Neural progenitor cell (in vitro differentiated cells): Measurements from ENCODE around the gene MGAM2. TPM values are rescaled to one million over a fixed set of nuclear protein-coding genes. Genes with fewer than 3 reads are reported as not detected.

Experiments
- DNase-seq: peaks from one replicate; pipeline ENCODE4 v3.0.0-alpha.2; 2016; ENCODE audit warnings: low spot score
- H2AFZ ChIP-seq: fragments of 200-600 bp; sonication (generic); replicated peaks from 2 replicates; pipeline ENCODE4 v1.6.1; 2016; ENCODE audit warnings: antibody characterized with exemption
- H3F3A ChIP-seq: fragments of 200-600 bp; sonication (generic); 2 replicates; pipeline ENCODE4 v1.6.1; 2016; ENCODE audit warnings: antibody characterized with exemption, low read depth
- H3K27ac ChIP-seq: fragments of 200-600 bp; sonication (generic); 2 replicates; pipeline ENCODE4 v1.5.1; 2016; ENCODE audit warnings: mild to moderate bottlenecking
- H3K27me3 ChIP-seq: fragments of 200-600 bp; sonication (generic); 2 replicates; pipeline ENCODE4 v1.6.1; 2016; ENCODE audit warnings: mild to moderate bottlenecking, moderate library complexity
- H3K36me3 ChIP-seq: fragments of 200-600 bp; sonication (generic); 2 replicates; pipeline ENCODE4 v1.5.1; 2016
- H3K4me1 ChIP-seq: fragments of 200-600 bp; sonication (generic); 2 replicates; pipeline ENCODE4 v1.6.1; 2016; ENCODE audit warnings: mixed run types
- H3K4me2 ChIP-seq: fragments of 200-600 bp; sonication (generic); 2 replicates; pipeline ENCODE4 v1.6.1; 2016
- H3K4me3 ChIP-seq: fragments of 200-600 bp; sonication (generic); 2 replicates; pipeline ENCODE4 v1.5.1; 2016
- H3K79me2 ChIP-seq: fragments of 200-600 bp; sonication (generic); 2 replicates; pipeline ENCODE4 v1.6.1; 2016; ENCODE audit warnings: low read depth
- H3K9ac ChIP-seq: fragments of 200-600 bp; sonication (generic); 2 replicates; pipeline ENCODE4 v1.6.1; 2016
- H3K9me3 ChIP-seq: fragments of 200-600 bp; sonication (generic); 2 replicates; pipeline ENCODE4 v1.5.1; 2016; ENCODE audit warnings: low read depth
- H4K20me1 ChIP-seq: fragments of 200-600 bp; sonication (generic); 2 replicates; pipeline ENCODE4 v1.6.1; 2016; ENCODE audit warnings: low read depth
- H3K27ac Mint-ChIP-seq: 3 replicates; pipeline ENCODE4 v1.8.0; 2021; ENCODE audit warnings: mixed read lengths
- H3K27me3 Mint-ChIP-seq: 2 replicates; pipeline ENCODE4 v1.8.0; 2022; ENCODE audit warnings: low read depth, mild to moderate bottlenecking, inconsistent platforms, moderate library complexity, mixed read lengths; ENCODE audit not compliant: insufficient read depth
- H3K36me3 Mint-ChIP-seq: 3 replicates; pipeline ENCODE4 v1.8.0; 2021; ENCODE audit warnings: mixed read lengths
- H3K4me1 Mint-ChIP-seq: 3 replicates; pipeline ENCODE4 v1.8.0; 2021; ENCODE audit warnings: mixed read lengths
- H3K4me3 Mint-ChIP-seq: 3 replicates; pipeline ENCODE4 v1.8.0; 2021; ENCODE audit warnings: mild to moderate bottlenecking, moderate library complexity, mixed read lengths
- H3K9me3 Mint-ChIP-seq: 3 replicates; pipeline ENCODE4 v1.8.0; 2020; ENCODE audit warnings: mixed read lengths
- CTCF ChIP-seq: fragments of 200-600 bp; sonication (generic); IDR thresholded peaks from 2 replicates; pipeline ENCODE4 v1.5.1; 2017; ENCODE audit warnings: antibody characterized with exemption, mild to moderate bottlenecking
- EZH2 ChIP-seq: fragments of 200-600 bp; sonication (generic); IDR thresholded peaks from 2 replicates; pipeline ENCODE4 v1.6.1; 2017; ENCODE audit warnings: antibody characterized with exemption, mild to moderate bottlenecking, moderate library complexity
- EZH2phosphoT487 ChIP-seq: fragments of 200-600 bp; sonication (generic); IDR thresholded peaks from 2 replicates; pipeline ENCODE4 v1.6.1; 2017; ENCODE audit warnings: antibody characterized with exemption
- total RNA-seq: library from RNA; depleted of rRNA; stranded (reverse); fragments of >200 nt; gene quantifications from 2 replicates; pipeline ENCODE4 v1.2.3, GENCODE V29; 2015; ENCODE audit warnings: low replicate concordance

Gene MGAM2
- total RNA-seq, 1 donor from 2014 or later, result 0.04 TPM

- no peak overlapping the region for H3K27ac Mint-ChIP-seq
- H2AFZ ChIP-seq, result no peak overlapping the region
Measured at GRCh38 chr7:142138996-142139395, 27.5 kb downstream of the MGAM2 start.

GRCh38 chr7:142139597-142140400 lies 28.3 kb downstream of the MGAM2 start:
- Mint-ChIP-seq H3K36me3 (no peaks in the 10 kb centered on the region), H3K27ac (no peak overlapping the region), H3K27me3 (peaks cover 2% of the 10 kb centered on the region), H3K9me3 (no peaks in the 10 kb centered on the region), H3K4me1 (no peaks in the 10 kb centered on the region), H3K4me3 (no peak overlapping the region)
- no peak overlapping the region for H3K4me3 ChIP-seq
- no peak overlapping the region for H3K27ac ChIP-seq
- H2AFZ ChIP-seq, result no peak overlapping the region
- DNase-seq, result no peak
- no peaks in the 10 kb centered on the region for H3K36me3 ChIP-seq
- no peaks in the 10 kb centered on the region for H3K27me3 ChIP-seq
- no peaks in the 10 kb centered on the region for H3K79me2 ChIP-seq
- TF ChIP-seq EZH2phosphoT487 (no peak), CTCF (no peak), EZH2 (no peak)
- no peak overlapping the region for H3K4me2 ChIP-seq
- H3F3A ChIP-seq, result no peaks in the 10 kb centered on the region
- no peak overlapping the region for H3K9ac ChIP-seq
- H3K4me1 ChIP-seq, result no peaks in the 10 kb centered on the region
- H4K20me1 ChIP-seq, result no peaks in the 10 kb centered on the region
- no peaks in the 10 kb centered on the region for H3K9me3 ChIP-seq

More at GRCh38 chr7:142138996-142139395, 27.5 kb downstream of the MGAM2 start:
- Histone ChIP-seq H3K4me3 (no peak overlapping the region), H4K20me1 (no peaks in the 10 kb centered on the region), H3K4me2 (no peak overlapping the region), H3F3A (no peaks in the 10 kb centered on the region), H3K9ac (no peak overlapping the region), H3K9me3 (no peaks in the 10 kb centered on the region), H3K79me2 (no peaks in the 10 kb centered on the region), H3K36me3 (no peaks in the 10 kb centered on the region), H3K27me3 (no peaks in the 10 kb centered on the region), H3K4me1 (no peaks in the 10 kb centered on the region), H3K27ac (no peak overlapping the region)
- no peaks in the 10 kb centered on the region for H3K9me3 Mint-ChIP-seq
- peaks cover 2% of the 10 kb centered on the region for H3K27me3 Mint-ChIP-seq
- H3K4me1 Mint-ChIP-seq, result no peaks in the 10 kb centered on the region
- no peaks in the 10 kb centered on the region for H3K36me3 Mint-ChIP-seq
- no peak overlapping the region for H3K4me3 Mint-ChIP-seq
- TF ChIP-seq EZH2, result no peak
- no peak for TF ChIP-seq EZH2phosphoT487
- TF ChIP-seq CTCF, result no peak
- no peak for DNase-seq

- Histone ChIP-seq H3K4me3 (no peak overlapping the region), H3K4me2 (no peak overlapping the region), H3F3A (no peaks in the 10 kb centered on the region), H3K9ac (no peak overlapping the region), H3K4me1 (no peaks in the 10 kb centered on the region), H2AFZ (no peak overlapping the region), H3K36me3 (no peaks in the 10 kb centered on the region), H4K20me1 (no peaks in the 10 kb centered on the region), H3K9me3 (no peaks in the 10 kb centered on the region), H3K79me2 (no peaks in the 10 kb centered on the region), H3K27me3 (no peaks in the 10 kb centered on the region), H3K27ac (no peak overlapping the region)
- Mint-ChIP-seq H3K4me3 (no peak overlapping the region), H3K27me3 (peaks cover 4% of the 10 kb centered on the region), H3K4me1 (no peaks in the 10 kb centered on the region), H3K9me3 (no peaks in the 10 kb centered on the region), H3K36me3 (no peaks in the 10 kb centered on the region), H3K27ac (no peak overlapping the region)
- no peak for TF ChIP-seq EZH2phosphoT487
- TF ChIP-seq EZH2, result no peak
- TF ChIP-seq CTCF, result no peak
- DNase-seq, result no peak
Measured at GRCh38 chr7:142140401-142140959, 29.0 kb downstream of the MGAM2 start.
